ENCODE measurements around the gene SUOX. TPM values are rescaled to one million over a fixed set of nuclear protein-coding genes. Genes with fewer than 3 reads are reported as not detected.

SUOX gene
- total RNA-seq, 1 donor from 2014 or later: 56.1 TPM

Other genes with a start within 250 kb of the SUOX start
- gene SARNP, start 179.6 kb upstream of the SUOX start, total RNA-seq: 11.9 TPM
- 28.4 TPM for gene ORMDL2, start 179.2 kb upstream of the SUOX start, total RNA-seq
- 14.2 TPM for gene DNAJC14, start 167.7 kb upstream of the SUOX start, total RNA-seq
- gene MMP19, start 154.3 kb upstream of the SUOX start, total RNA-seq: 2.2 TPM
- gene PYM1, start 69.4 kb upstream of the SUOX start, total RNA-seq: 16.5 TPM
- 4.9 TPM for gene DGKA, start 66.1 kb upstream of the SUOX start, total RNA-seq
- 5.4 TPM for gene PMEL, start 31.2 kb upstream of the SUOX start, total RNA-seq
- gene CDK2, start 30.4 kb upstream of the SUOX start, total RNA-seq: 11.0 TPM
- 46.5 TPM for gene RAB5B, start 23.2 kb upstream of the SUOX start, total RNA-seq
- gene IKZF4, start 23.8 kb downstream of the SUOX start, total RNA-seq: 2.3 TPM
- 31.2 TPM for gene RPS26, start 44.6 kb downstream of the SUOX start, total RNA-seq
- 93.2 TPM for gene ERBB3, start 82.9 kb downstream of the SUOX start, total RNA-seq
- 32.3 TPM for gene PA2G4, start 107.3 kb downstream of the SUOX start, total RNA-seq
- 1,359 TPM for gene RPL41, start 119.4 kb downstream of the SUOX start, total RNA-seq
- gene ZC3H10, start 121.0 kb downstream of the SUOX start, total RNA-seq: 4.6 TPM
- 62.2 TPM for gene ESYT1, start 131.0 kb downstream of the SUOX start, total RNA-seq
- gene MYL6B, start 155.3 kb downstream of the SUOX start, total RNA-seq: 6.5 TPM
- gene MYL6, start 161.1 kb downstream of the SUOX start, total RNA-seq: 376 TPM
- gene SMARCC2, start 192.2 kb downstream of the SUOX start, total RNA-seq: 27.6 TPM
- 13.2 TPM for gene RNF41, start 224.6 kb downstream of the SUOX start, total RNA-seq
- gene NABP2, start 227.1 kb downstream of the SUOX start, total RNA-seq: 16.0 TPM
- gene SLC39A5, start 232.8 kb downstream of the SUOX start, total RNA-seq: 227 TPM

All from left lobe of liver (tissue), 1 donor.